ENCODE results near the gene DGKG. TPM values are rescaled to one million over a fixed set of nuclear protein-coding genes. Genes with fewer than 3 reads are reported as not detected.

Gene DGKG
- total RNA-seq, 5 donors from 2014 or later (not counting 1 experiment from before 2014, with no cell fraction given): 0.03 to 0.10 TPM; not detected in 3

- no peaks in the 10 kb centered on the region for H3K36me3 ChIP-seq (ENCODE audit: control insufficient read depth in 2 of 2, extremely low read depth in 1 of 2, insufficient read depth in 1 of 2, low read length in 1 of 2)
- CTCF ChIA-PET: interaction anchor here in 1 of 2 donors (0.8 kb wide), 1 partner anchor 59 kb away, joined by 3 read pairs; no protein-coding TSS in a partner anchor
Measured at GRCh38 chr3:186287711-186288110, 74.3 kb downstream of the DGKG start.

GRCh38 chr3:186286114-186286513 is 75.9 kb downstream of the DGKG start:
- H3K9me3 Mint-ChIP-seq: no peaks in the 10 kb centered on the region
- 93% methylated on average over 5 of the region's 5 CpGs for WGBS (ENCODE audit: insufficient coverage)
- H3K36me3 ChIP-seq (ENCODE audit: control insufficient read depth in 2 of 2, extremely low read depth in 1 of 2, insufficient read depth in 1 of 2, low read length in 1 of 2): no peaks in the 10 kb centered on the region
- POLR2A ChIA-PET: no interaction called here
- H3K4me3 ChIP-seq (ENCODE audit: control insufficient read depth in 1 of 2, extremely low read depth in 1 of 2, low read length in 1 of 2): no peak overlapping the region
- peaks cover 0 to 4% of the 10 kb centered on the region in 2 donors for H3K27me3 Mint-ChIP-seq
- no peak overlapping the region for H3K27ac Mint-ChIP-seq
- ATAC-seq (replicated peaks in 1 of 4) (no peak), DNase-seq (no peak)
- H3K27me3 ChIP-seq (replicated peaks in 1 of 2; ENCODE audit: control insufficient read depth in 2 of 2, extremely low read depth in 1 of 2, insufficient read depth in 2 of 2, low read length in 1 of 2): no peaks in the 10 kb centered on the region
- CTCF ChIA-PET: no interaction called here
- H3K4me1 Mint-ChIP-seq: no peaks in the 10 kb centered on the region
- H3K27ac ChIP-seq (ENCODE audit: low read length): no peak overlapping the region
- H3K4me1 ChIP-seq (ENCODE audit: control insufficient read depth in 1 of 2, extremely low read depth in 1 of 2, insufficient read depth in 2 of 2, low read length in 2 of 2): no peaks in the 10 kb centered on the region
- H3K9me3 ChIP-seq: no peaks in the 10 kb centered on the region
- H3K4me3 Mint-ChIP-seq: no peak overlapping the region
- no peaks in the 10 kb centered on the region for H3K36me3 Mint-ChIP-seq

More at GRCh38 chr3:186287711-186288110, 74.3 kb downstream of the DGKG start:
- POLR2A ChIA-PET: no interaction called here
- Histone ChIP-seq H3K27ac (ENCODE audit: low read length) (no peak overlapping the region), H3K4me3 (ENCODE audit: control insufficient read depth in 1 of 2, extremely low read depth in 1 of 2, low read length in 1 of 2) (no peak overlapping the region), H3K4me1 (ENCODE audit: control insufficient read depth in 1 of 2, extremely low read depth in 1 of 2, insufficient read depth in 2 of 2, low read length in 2 of 2) (no peaks in the 10 kb centered on the region), H3K9me3 (no peaks in the 10 kb centered on the region), H3K27me3 (replicated peaks in 1 of 2; ENCODE audit: control insufficient read depth in 2 of 2, extremely low read depth in 1 of 2, insufficient read depth in 2 of 2, low read length in 1 of 2) (no peaks in the 10 kb centered on the region)
- no peaks in the 10 kb centered on the region for H3K4me1 Mint-ChIP-seq
- H3K36me3 Mint-ChIP-seq: no peaks in the 10 kb centered on the region
- no peak overlapping the region for H3K4me3 Mint-ChIP-seq
- no peaks in the 10 kb centered on the region for H3K9me3 Mint-ChIP-seq
- H3K27ac Mint-ChIP-seq: no peak overlapping the region
- DNase-seq: no peak
- no peak for ATAC-seq (replicated peaks in 1 of 4)
- peaks cover 4% of the 10 kb centered on the region in 2 donors for H3K27me3 Mint-ChIP-seq

- Mint-ChIP-seq H3K27me3 (peaks cover 0 to 4% of the 10 kb centered on the region in 2 donors), H3K36me3 (no peaks in the 10 kb centered on the region)
- POLR2A ChIA-PET: no interaction called here
Measured at GRCh38 chr3:186284661-186285060, 77.4 kb downstream of the DGKG start.

GRCh38 chr3:186284349-186284652 is 77.7 kb downstream of the DGKG start:
- Mint-ChIP-seq H3K9me3 (no peaks in the 10 kb centered on the region), H3K4me1 (no peaks in the 10 kb centered on the region), H3K27ac (no peak overlapping the region), H3K27me3 (peaks cover 0 to 4% of the 10 kb centered on the region in 2 donors), H3K36me3 (no peaks in the 10 kb centered on the region), H3K4me3 (no peak overlapping the region)
- no peaks in the 10 kb centered on the region for H3K27me3 ChIP-seq (replicated peaks in 1 of 2; ENCODE audit: control insufficient read depth in 2 of 2, extremely low read depth in 1 of 2, insufficient read depth in 2 of 2, low read length in 1 of 2)
- ChIA-PET POLR2A (no interaction called here), CTCF (no interaction called here)
- no peak for ATAC-seq (replicated peaks in 1 of 4)
- H3K4me1 ChIP-seq (ENCODE audit: control insufficient read depth in 1 of 2, extremely low read depth in 1 of 2, insufficient read depth in 2 of 2, low read length in 2 of 2): no peaks in the 10 kb centered on the region
- no peak overlapping the region for H3K4me3 ChIP-seq (ENCODE audit: control insufficient read depth in 1 of 2, extremely low read depth in 1 of 2, low read length in 1 of 2)
- DNase-seq: no peak
- no peak overlapping the region for H3K27ac ChIP-seq (ENCODE audit: low read length)
- WGBS (ENCODE audit: insufficient coverage): 98% methylated on average over 5 of the region's 8 CpGs
- no peaks in the 10 kb centered on the region for H3K36me3 ChIP-seq (ENCODE audit: control insufficient read depth in 2 of 2, extremely low read depth in 1 of 2, insufficient read depth in 1 of 2, low read length in 1 of 2)
- no peaks in the 10 kb centered on the region for H3K9me3 ChIP-seq

More at GRCh38 chr3:186284661-186285060, 77.4 kb downstream of the DGKG start:
- H3K27me3 ChIP-seq (replicated peaks in 1 of 2; ENCODE audit: control insufficient read depth in 2 of 2, extremely low read depth in 1 of 2, insufficient read depth in 2 of 2, low read length in 1 of 2): no peaks in the 10 kb centered on the region
- H3K4me3 ChIP-seq (ENCODE audit: control insufficient read depth in 1 of 2, extremely low read depth in 1 of 2, low read length in 1 of 2): no peak overlapping the region
- 100% methylated on average over 5 of the region's 6 CpGs for WGBS (ENCODE audit: insufficient coverage)
- no peaks in the 10 kb centered on the region for H3K9me3 ChIP-seq
- ATAC-seq (replicated peaks in 1 of 4): no peak
- no peaks in the 10 kb centered on the region for H3K4me1 ChIP-seq (ENCODE audit: control insufficient read depth in 1 of 2, extremely low read depth in 1 of 2, insufficient read depth in 2 of 2, low read length in 2 of 2)
- Mint-ChIP-seq H3K4me3 (no peak overlapping the region), H3K4me1 (no peaks in the 10 kb centered on the region), H3K9me3 (no peaks in the 10 kb centered on the region), H3K27ac (no peak overlapping the region)
- no peak overlapping the region for H3K27ac ChIP-seq (ENCODE audit: low read length)
- no peaks in the 10 kb centered on the region for H3K36me3 ChIP-seq (ENCODE audit: control insufficient read depth in 2 of 2, extremely low read depth in 1 of 2, insufficient read depth in 1 of 2, low read length in 1 of 2)
- no peak for DNase-seq
- CTCF ChIA-PET: no interaction called here

GRCh38 chr3:186283651-186284348 is 78.2 kb downstream of the DGKG start:
- WGBS (ENCODE audit: insufficient coverage): 80% methylated on average over 1 of the region's 6 CpGs
- ChIA-PET CTCF (no interaction called here), POLR2A (no interaction called here)
- H3K4me3 ChIP-seq (ENCODE audit: control insufficient read depth in 1 of 2, extremely low read depth in 1 of 2, low read length in 1 of 2): no peak overlapping the region
- no peaks in the 10 kb centered on the region for H3K36me3 Mint-ChIP-seq
- H3K9me3 ChIP-seq: no peaks in the 10 kb centered on the region
- H3K27me3 ChIP-seq (replicated peaks in 1 of 2; ENCODE audit: control insufficient read depth in 2 of 2, extremely low read depth in 1 of 2, insufficient read depth in 2 of 2, low read length in 1 of 2): no peaks in the 10 kb centered on the region
- H3K9me3 Mint-ChIP-seq: no peaks in the 10 kb centered on the region
- peaks cover 0 to 4% of the 10 kb centered on the region in 2 donors for H3K27me3 Mint-ChIP-seq
- DNase-seq (no peak), ATAC-seq (replicated peaks in 1 of 4) (no peak)
- no peak overlapping the region for H3K27ac ChIP-seq (ENCODE audit: low read length)
- no peak overlapping the region for H3K4me3 Mint-ChIP-seq
- no peaks in the 10 kb centered on the region for H3K36me3 ChIP-seq (ENCODE audit: control insufficient read depth in 2 of 2, extremely low read depth in 1 of 2, insufficient read depth in 1 of 2, low read length in 1 of 2)
- no peaks in the 10 kb centered on the region for H3K4me1 Mint-ChIP-seq
- H3K27ac Mint-ChIP-seq: no peak overlapping the region
- no peaks in the 10 kb centered on the region for H3K4me1 ChIP-seq (ENCODE audit: control insufficient read depth in 1 of 2, extremely low read depth in 1 of 2, insufficient read depth in 2 of 2, low read length in 2 of 2)

GRCh38 chr3:186283096-186283495 is 78.9 kb downstream of the DGKG start:
- CTCF ChIA-PET: no interaction called here

GRCh38 chr3:186281176-186281575 is 80.9 kb downstream of the DGKG start:
- ChIA-PET POLR2A (no interaction called here), CTCF (interaction anchor here in 1 of 2 donors (0.6 to 1.1 kb wide), 2 partner anchors 298 to 727 kb away, joined by 3 to 9 read pairs; no protein-coding TSS in a partner anchor)
- 83% methylated on average over 1 of the region's 2 CpGs for WGBS (ENCODE audit: insufficient coverage)
- Mint-ChIP-seq H3K36me3 (no peaks in the 10 kb centered on the region), H3K4me3 (no peak overlapping the region), H3K27ac (no peak overlapping the region), H3K27me3 (peaks cover 3 to 7% of the 10 kb centered on the region in 2 donors), H3K4me1 (no peaks in the 10 kb centered on the region), H3K9me3 (no peaks in the 10 kb centered on the region)
- Histone ChIP-seq H3K27ac (ENCODE audit: low read length) (no peak overlapping the region), H3K36me3 (ENCODE audit: control insufficient read depth in 2 of 2, extremely low read depth in 1 of 2, insufficient read depth in 1 of 2, low read length in 1 of 2) (no peaks in the 10 kb centered on the region), H3K4me3 (ENCODE audit: control insufficient read depth in 1 of 2, extremely low read depth in 1 of 2, low read length in 1 of 2) (no peak overlapping the region), H3K27me3 (replicated peaks in 1 of 2; ENCODE audit: control insufficient read depth in 2 of 2, extremely low read depth in 1 of 2, insufficient read depth in 2 of 2, low read length in 1 of 2) (no peaks in the 10 kb centered on the region), H3K4me1 (ENCODE audit: control insufficient read depth in 1 of 2, extremely low read depth in 1 of 2, insufficient read depth in 2 of 2, low read length in 2 of 2) (no peaks in the 10 kb centered on the region), H3K9me3 (no peaks in the 10 kb centered on the region)
- ATAC-seq (replicated peaks in 1 of 4): no peak
- DNase-seq: no peak

More at GRCh38 chr3:186283096-186283495, 78.9 kb downstream of the DGKG start:
- no peaks in the 10 kb centered on the region for H3K27me3 ChIP-seq (replicated peaks in 1 of 2; ENCODE audit: control insufficient read depth in 2 of 2, extremely low read depth in 1 of 2, insufficient read depth in 2 of 2, low read length in 1 of 2)
- H3K4me3 Mint-ChIP-seq: no peak overlapping the region
- POLR2A ChIA-PET: no interaction called here
- DNase-seq (no peak), ATAC-seq (replicated peaks in 1 of 4) (no peak)
- H3K36me3 Mint-ChIP-seq: no peaks in the 10 kb centered on the region
- H3K9me3 ChIP-seq: no peaks in the 10 kb centered on the region
- H3K4me3 ChIP-seq (ENCODE audit: control insufficient read depth in 1 of 2, extremely low read depth in 1 of 2, low read length in 1 of 2): no peak overlapping the region
- no peak overlapping the region for H3K27ac ChIP-seq (ENCODE audit: low read length)
- WGBS (ENCODE audit: insufficient coverage): 83% methylated on average over 6 of the region's 8 CpGs
- H3K27ac Mint-ChIP-seq: no peak overlapping the region
- H3K9me3 Mint-ChIP-seq: no peaks in the 10 kb centered on the region
- H3K27me3 Mint-ChIP-seq: peaks cover 3 to 4% of the 10 kb centered on the region in 2 donors
- no peaks in the 10 kb centered on the region for H3K4me1 Mint-ChIP-seq
- H3K4me1 ChIP-seq (ENCODE audit: control insufficient read depth in 1 of 2, extremely low read depth in 1 of 2, insufficient read depth in 2 of 2, low read length in 2 of 2): no peaks in the 10 kb centered on the region
- H3K36me3 ChIP-seq (ENCODE audit: control insufficient read depth in 2 of 2, extremely low read depth in 1 of 2, insufficient read depth in 1 of 2, low read length in 1 of 2): no peaks in the 10 kb centered on the region

Data from T-cell (primary cell).